Transverse colon (tissue), 4 donors: ENCODE data around the gene AGBL5.

Source experiments
- CTCF ChIP-seq, 5 experiments: fragments of 200-600 bp in 3 of 5; fragments of 450-650 bp in 2 of 5; sonication (generic) in 3 of 5; IDR thresholded peaks; 1 replicate in 2 of 5; 2 replicates in 3 of 5; pipeline ENCODE4 v1.5.1; 2016 to 2017; ENCODE audit warnings: antibody characterized with exemption in 5 of 5, inconsistent platforms in 3 of 5, mild to moderate bottlenecking in 2 of 5, moderate library complexity in 1 of 5
- POLR2A ChIP-seq: fragments of 450-650 bp; IDR thresholded peaks from one replicate; pipeline ENCODE4 v1.6.1; 2016; ENCODE audit warnings: antibody characterized with exemption, mild to moderate bottlenecking, moderate library complexity
- POLR2AphosphoS5 ChIP-seq, 3 donors: sonication (generic); formaldehyde crosslinking; IDR thresholded peaks; one replicate each; pipeline ENCODE4 v1.6.1; 2016; ENCODE audit warnings: antibody characterized with exemption in 3 of 3

GRCh38 chr2:27007416-27008374 is 43.8 kb upstream of the AGBL5 start:
- TF ChIP-seq CTCF (IDR thresholded peaks at IDR 0.05) (no peak), POLR2AphosphoS5 (IDR thresholded peaks at IDR 0.05) (no peak), POLR2A (no peak)
